Astrocyte (in vitro differentiated cells and primary cell): Measurements from ENCODE around the gene GABRQ.

Experiments used
- EZH2 ChIP-seq: IDR thresholded peaks from 2 replicates; pipeline ENCODE4 v1.6.1; 2012; ENCODE audit warnings: mild to moderate bottlenecking, low read length, inconsistent platforms; ENCODE audit not compliant: insufficient read depth
- TF ChIP-seq, protein P1 (sequence below): IDR thresholded peaks from 2 replicates; pipeline ENCODE4 v1.5.1; 2011; ENCODE audit warnings: low read depth, mild to moderate bottlenecking, inconsistent platforms, low read length, moderate library complexity; ENCODE audit not compliant: insufficient read depth

GRCh38 chrX:152658302-152658701 is 20.6 kb downstream of the GABRQ start:
- TF ChIP-seq, protein P1, sequence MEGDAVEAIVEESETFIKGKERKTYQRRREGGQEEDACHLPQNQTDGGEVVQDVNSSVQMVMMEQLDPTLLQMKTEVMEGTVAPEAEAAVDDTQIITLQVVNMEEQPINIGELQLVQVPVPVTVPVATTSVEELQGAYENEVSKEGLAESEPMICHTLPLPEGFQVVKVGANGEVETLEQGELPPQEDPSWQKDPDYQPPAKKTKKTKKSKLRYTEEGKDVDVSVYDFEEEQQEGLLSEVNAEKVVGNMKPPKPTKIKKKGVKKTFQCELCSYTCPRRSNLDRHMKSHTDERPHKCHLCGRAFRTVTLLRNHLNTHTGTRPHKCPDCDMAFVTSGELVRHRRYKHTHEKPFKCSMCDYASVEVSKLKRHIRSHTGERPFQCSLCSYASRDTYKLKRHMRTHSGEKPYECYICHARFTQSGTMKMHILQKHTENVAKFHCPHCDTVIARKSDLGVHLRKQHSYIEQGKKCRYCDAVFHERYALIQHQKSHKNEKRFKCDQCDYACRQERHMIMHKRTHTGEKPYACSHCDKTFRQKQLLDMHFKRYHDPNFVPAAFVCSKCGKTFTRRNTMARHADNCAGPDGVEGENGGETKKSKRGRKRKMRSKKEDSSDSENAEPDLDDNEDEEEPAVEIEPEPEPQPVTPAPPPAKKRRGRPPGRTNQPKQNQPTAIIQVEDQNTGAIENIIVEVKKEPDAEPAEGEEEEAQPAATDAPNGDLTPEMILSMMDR = no peak
- no peak for TF ChIP-seq EZH2
